Stimulated activated CD4-positive, alpha-beta T cell treated with anti-CD3 and anti-CD28 coated beads, Interleukin-1b, Interleukin-23, amount 100 ng/mL, for 48 hours (primary cell): ENCODE data around the gene OR10P1.

Experiments used
- DNase-seq: peaks from one replicate; pipeline ENCODE4 v3.0.0-alpha.2; 2020

OR10P1 gene

DNA sequence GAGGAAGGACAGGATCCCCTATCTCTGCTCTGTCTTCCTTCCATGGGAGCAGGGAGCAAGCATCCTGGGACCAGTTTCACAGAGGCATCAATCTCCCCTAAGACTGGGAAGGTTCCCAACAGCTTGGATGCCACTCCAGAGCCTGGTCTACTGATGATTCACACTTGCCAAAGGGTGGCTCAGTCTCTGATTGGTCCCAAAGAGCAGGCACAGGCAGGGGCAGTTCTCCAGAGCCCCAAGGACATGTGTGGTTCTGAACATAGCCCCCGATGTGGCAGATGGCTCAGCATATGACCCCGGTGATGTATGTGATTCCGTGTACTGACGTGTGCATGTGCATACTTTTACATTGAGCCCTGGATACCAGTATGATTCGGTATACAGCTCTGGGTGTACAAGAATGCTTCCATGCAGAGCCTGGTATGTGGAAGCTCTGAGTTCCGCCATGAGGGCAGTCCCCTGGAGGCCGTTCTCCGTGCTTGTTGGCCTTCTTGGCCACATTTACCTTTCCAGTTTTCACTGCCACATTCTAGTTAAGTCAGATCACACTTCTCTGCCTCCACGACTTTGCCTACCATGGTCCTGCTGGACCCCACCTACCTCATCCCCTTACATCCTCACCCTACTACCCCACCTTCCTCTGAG lies 49.8 kb downstream of the OR10P1 start:
- no peak for DNase-seq
